ENCODE results near the gene MRPL49. TPM values are rescaled to one million over a fixed set of nuclear protein-coding genes. Genes with fewer than 3 reads are reported as not detected.

Gene MRPL49
- total and polyA plus RNA-seq, 2 donors (not counting 1 experiment from before 2014, with no cell fraction given): 39.6 to 48.5 TPM

DNA sequence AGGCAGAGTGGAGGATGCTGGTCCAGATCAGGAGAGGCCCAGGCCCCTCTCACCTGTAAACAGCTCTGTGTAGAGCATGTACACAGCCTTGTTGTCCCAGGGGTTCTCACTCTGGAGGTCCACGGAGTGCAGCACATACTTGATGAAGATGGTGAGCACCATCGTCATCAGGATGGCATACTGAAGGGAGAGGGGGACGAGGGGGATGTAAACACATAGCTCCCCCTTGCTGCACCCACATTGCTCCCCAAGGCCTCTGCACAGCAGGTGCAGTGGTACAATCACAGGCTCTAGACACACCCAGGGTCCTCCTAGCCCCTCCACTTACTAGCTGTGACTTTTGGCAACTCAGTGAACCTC is 9.3 kb downstream of the MRPL49 start:
- Histone ChIP-seq H3K4me3 (ENCODE audit: control extremely low read depth in 1 of 5, extremely low read depth in 1 of 5, insufficient read depth in 1 of 5, low read depth in 2 of 5, low read length in 4 of 5) (peak overlapping the region in 4 of 5 experiments; percentile 4 to 99 (median 97)), H2AFZ (ENCODE audit: insufficient read depth, low read depth, low read length, poor library complexity, severe bottlenecking) (no peak overlapping the region), H4K20me1 (ENCODE audit: control insufficient read depth, insufficient read depth, low read length, poor library complexity, severe bottlenecking) (peaks cover 76% of the 10 kb centered on the region), H3K9ac (ENCODE audit: low read length) (peak overlapping the region; percentile 99), H3K9me3 (ENCODE audit: control extremely low read depth in 1 of 3, control insufficient read depth in 2 of 3, insufficient read depth in 1 of 3, low read length in 2 of 3) (no peaks in the 10 kb centered on the region), H3K79me2 (ENCODE audit: control insufficient read depth, insufficient read depth, low read length) (peaks cover 70% of the 10 kb centered on the region), H3K4me1 (ENCODE audit: control insufficient read depth in 2 of 2, insufficient read depth in 2 of 2, low read length in 2 of 2) (peaks cover 43 to 72% of the 10 kb centered on the region in 2 donors), H3K27me3 (replicated peaks in 1 of 4; ENCODE audit: control extremely low read depth in 1 of 4, control insufficient read depth in 3 of 4, insufficient read depth in 4 of 4, low read length in 3 of 4) (no peaks in the 10 kb centered on the region), H3K36me3 (replicated peaks in 1 of 2; ENCODE audit: control extremely low read depth in 1 of 2, control insufficient read depth in 1 of 2, extremely low read depth in 1 of 2, insufficient read depth in 2 of 2, low read length in 1 of 2) (peaks cover 3 to 60% of the 10 kb centered on the region in 2 experiments), H3K27ac (ENCODE audit: low read length in 2 of 2) (peak overlapping the region; percentile 98 to 99), H3K4me2 (replicated peaks; ENCODE audit: low read depth, low read length, poor library complexity, severe bottlenecking) (peak overlapping the region; percentile 89)
- ATAC-seq (ENCODE audit: low read depth): no peak
- WGBS (ENCODE audit: insufficient coverage): 33% methylated on average over 1 of the region's 3 CpGs
- H3K9me3 Mint-ChIP-seq (ENCODE audit: insufficient read depth): no peaks in the 10 kb centered on the region
- intact Hi-C loops (cut with micrococcal nuclease): loop anchor here (5.0 kb wide), 2 partner anchors 89 to 486 kb away; partner anchors contain the start of genes PCNX3 and SAC3D1
- TF ChIP-seq CTCF (IDR thresholded peaks at IDR 0.05) (no peak), EZH2 (IDR thresholded peaks at IDR 0.05; ENCODE audit: borderline replicate concordance, insufficient read depth, low read depth, low read length, poor library complexity, severe bottlenecking) (no peak)
- peak overlapping the region; percentile 99 for H3K27ac Mint-ChIP-seq
- H3K4me1 Mint-ChIP-seq: peaks cover 62% of the 10 kb centered on the region
- DNase-seq: peak; percentile 24
- ChIA-PET CTCF (interaction anchor here (0.6 to 7.5 kb wide), 10 partner anchors 10 to 283 kb away, joined by 3 to 64 read pairs (median 8); partner anchors contain the start of genes CAPN1, FAU, MRPL49 and TM7SF2), POLR2A (interaction anchor here (0.5 to 8.8 kb wide), 4 partner anchors 12 to 131 kb away, joined by 4 to 160 read pairs (median 6); partner anchors contain the start of genes FAU, MRPL49, POLA2 and TM7SF2)
- H3K27me3 Mint-ChIP-seq: no peaks in the 10 kb centered on the region
- H3K4me3 Mint-ChIP-seq: peak overlapping the region; percentile 97

- Histone ChIP-seq H3K79me2 (ENCODE audit: control insufficient read depth, insufficient read depth, low read length) (peaks cover 70% of the 10 kb centered on the region), H2AFZ (ENCODE audit: insufficient read depth, low read depth, low read length, poor library complexity, severe bottlenecking) (no peak overlapping the region), H3K9ac (ENCODE audit: low read length) (peak overlapping the region; percentile 99), H4K20me1 (ENCODE audit: control insufficient read depth, insufficient read depth, low read length, poor library complexity, severe bottlenecking) (peaks cover 72% of the 10 kb centered on the region), H3K4me2 (replicated peaks; ENCODE audit: low read depth, low read length, poor library complexity, severe bottlenecking) (peak overlapping the region; percentile 89), H3K4me3 (ENCODE audit: control extremely low read depth in 1 of 5, extremely low read depth in 1 of 5, insufficient read depth in 1 of 5, low read depth in 2 of 5, low read length in 4 of 5) (peak overlapping the region; percentile 13 to 99 (median 96)), H3K27me3 (replicated peaks in 1 of 4; ENCODE audit: control extremely low read depth in 1 of 4, control insufficient read depth in 3 of 4, insufficient read depth in 4 of 4, low read length in 3 of 4) (no peaks in the 10 kb centered on the region), H3K4me1 (ENCODE audit: control insufficient read depth in 2 of 2, insufficient read depth in 2 of 2, low read length in 2 of 2) (peaks cover 43 to 72% of the 10 kb centered on the region in 2 donors), H3K36me3 (replicated peaks in 1 of 2; ENCODE audit: control extremely low read depth in 1 of 2, control insufficient read depth in 1 of 2, extremely low read depth in 1 of 2, insufficient read depth in 2 of 2, low read length in 1 of 2) (peaks cover 3 to 55% of the 10 kb centered on the region in 2 experiments), H3K27ac (ENCODE audit: low read length in 2 of 2) (peak overlapping the region; percentile 98 to 99), H3K9me3 (ENCODE audit: control extremely low read depth in 1 of 3, control insufficient read depth in 2 of 3, insufficient read depth in 1 of 3, low read length in 2 of 3) (no peaks in the 10 kb centered on the region)
- H3K4me1 Mint-ChIP-seq: peaks cover 65% of the 10 kb centered on the region
- no peaks in the 10 kb centered on the region for H3K9me3 Mint-ChIP-seq (ENCODE audit: insufficient read depth)
- no peaks in the 10 kb centered on the region for H3K27me3 Mint-ChIP-seq
- 64% methylated on average over 4 of the region's 6 CpGs for WGBS (ENCODE audit: insufficient coverage)
- TF ChIP-seq EZH2 (IDR thresholded peaks at IDR 0.05; ENCODE audit: borderline replicate concordance, insufficient read depth, low read depth, low read length, poor library complexity, severe bottlenecking): no peak
- no peak for TF ChIP-seq CTCF (IDR thresholded peaks at IDR 0.05)
- H3K27ac Mint-ChIP-seq: peak overlapping the region; percentile 99
- ATAC-seq (ENCODE audit: low read depth) (no peak), DNase-seq (no peak)
- CTCF ChIA-PET: interaction anchor here (0.6 to 7.5 kb wide), 9 partner anchors 10 to 284 kb away, joined by 3 to 64 read pairs (median 9); partner anchors contain the start of genes CAPN1, FAU, MRPL49 and TM7SF2
- POLR2A ChIA-PET: interaction anchor here (0.5 to 8.8 kb wide), 6 partner anchors 12 to 130 kb away, joined by 3 to 160 read pairs (median 5); partner anchors contain the start of genes CAPN1, FAU, MRPL49 and POLA2
- H3K4me3 Mint-ChIP-seq: peak overlapping the region; percentile 97
- intact Hi-C loops (cut with micrococcal nuclease): loop anchor here (1.0 to 5.0 kb wide), 5 partner anchors 10 to 485 kb away; partner anchors contain the start of genes CAPN1, FAU, MRPL49 and PCNX3
Measured at GRCh38 chr11:65131895-65132237, 9.7 kb downstream of the MRPL49 start.

All from B cell (primary cell).